Progenitor cell of endocrine pancreas (in vitro differentiated cells): ENCODE data around the gene ABCC1. TPM values are rescaled to one million over a fixed set of nuclear protein-coding genes. Genes with fewer than 3 reads are reported as not detected.

Experiments
- DNase-seq: peaks from one replicate; pipeline ENCODE4 v3.0.0; 2021; ENCODE audit warnings: low spot score; ENCODE audit not compliant: unreplicated experiment
- H3K27ac Mint-ChIP-seq: 2 replicates; pipeline ENCODE4 v1.8.0; 2021; ENCODE audit warnings: mild to moderate bottlenecking, moderate library complexity, mixed read lengths
- H3K27me3 Mint-ChIP-seq: 2 replicates; pipeline ENCODE4 v1.8.0; 2021; ENCODE audit warnings: mixed read lengths
- H3K36me3 Mint-ChIP-seq: 2 replicates; pipeline ENCODE4 v1.8.0; 2022; ENCODE audit warnings: mixed read lengths; ENCODE audit not compliant: insufficient read depth
- H3K4me1 Mint-ChIP-seq: 2 replicates; pipeline ENCODE4 v1.8.0; 2021; ENCODE audit warnings: low read depth, mixed read lengths
- H3K4me3 Mint-ChIP-seq: 2 replicates; pipeline ENCODE4 v1.8.0; 2021; ENCODE audit warnings: low read depth, mild to moderate bottlenecking, moderate library complexity, mixed read lengths
- H3K9me3 Mint-ChIP-seq: 2 replicates; pipeline ENCODE4 v1.8.0; 2021; ENCODE audit warnings: low read depth, mixed read lengths
- total RNA-seq: library from RNA; stranded (reverse); gene quantifications from 2 replicates; pipeline ENCODE4 v1.2.1, GENCODE V29; 2021
- TF ChIP-seq, protein P1 (sequence below): fragments of 200-600 bp; sonication (generic); IDR thresholded peaks from one replicate; pipeline ENCODE4 v1.5.0; 2021; ENCODE audit warnings: antibody characterized with exemption, mild to moderate bottlenecking; ENCODE audit not compliant: unreplicated experiment

ABCC1 gene
- total RNA-seq, 1 donor from 2014 or later = 47.2 TPM

- H3K4me1 Mint-ChIP-seq = peaks cover 21% of the 10 kb centered on the region
- H3K27me3 Mint-ChIP-seq = no peaks in the 10 kb centered on the region
- H3K4me3 Mint-ChIP-seq = no peak overlapping the region
- H3K27ac Mint-ChIP-seq = peak overlapping the region; percentile 27
- TF ChIP-seq, protein P1, sequence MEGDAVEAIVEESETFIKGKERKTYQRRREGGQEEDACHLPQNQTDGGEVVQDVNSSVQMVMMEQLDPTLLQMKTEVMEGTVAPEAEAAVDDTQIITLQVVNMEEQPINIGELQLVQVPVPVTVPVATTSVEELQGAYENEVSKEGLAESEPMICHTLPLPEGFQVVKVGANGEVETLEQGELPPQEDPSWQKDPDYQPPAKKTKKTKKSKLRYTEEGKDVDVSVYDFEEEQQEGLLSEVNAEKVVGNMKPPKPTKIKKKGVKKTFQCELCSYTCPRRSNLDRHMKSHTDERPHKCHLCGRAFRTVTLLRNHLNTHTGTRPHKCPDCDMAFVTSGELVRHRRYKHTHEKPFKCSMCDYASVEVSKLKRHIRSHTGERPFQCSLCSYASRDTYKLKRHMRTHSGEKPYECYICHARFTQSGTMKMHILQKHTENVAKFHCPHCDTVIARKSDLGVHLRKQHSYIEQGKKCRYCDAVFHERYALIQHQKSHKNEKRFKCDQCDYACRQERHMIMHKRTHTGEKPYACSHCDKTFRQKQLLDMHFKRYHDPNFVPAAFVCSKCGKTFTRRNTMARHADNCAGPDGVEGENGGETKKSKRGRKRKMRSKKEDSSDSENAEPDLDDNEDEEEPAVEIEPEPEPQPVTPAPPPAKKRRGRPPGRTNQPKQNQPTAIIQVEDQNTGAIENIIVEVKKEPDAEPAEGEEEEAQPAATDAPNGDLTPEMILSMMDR = no peak
- no peaks in the 10 kb centered on the region for H3K9me3 Mint-ChIP-seq
- no peak for DNase-seq
- H3K36me3 Mint-ChIP-seq = peaks cover 12% of the 10 kb centered on the region
Observed at GRCh38 chr16:16022683-16023064, 73.3 kb downstream of the ABCC1 start.

GRCh38 chr16:16025214-16025968 lies 76.0 kb downstream of the ABCC1 start:
- no peak overlapping the region for H3K4me3 Mint-ChIP-seq
- H3K4me1 Mint-ChIP-seq = peaks cover 30% of the 10 kb centered on the region
- H3K27me3 Mint-ChIP-seq = no peaks in the 10 kb centered on the region
- peak overlapping the region; percentile 37 for H3K27ac Mint-ChIP-seq
- DNase-seq = no peak
- TF ChIP-seq, protein P1 = no peak
- H3K9me3 Mint-ChIP-seq = no peaks in the 10 kb centered on the region
- H3K36me3 Mint-ChIP-seq = peaks cover 3% of the 10 kb centered on the region

DNA sequence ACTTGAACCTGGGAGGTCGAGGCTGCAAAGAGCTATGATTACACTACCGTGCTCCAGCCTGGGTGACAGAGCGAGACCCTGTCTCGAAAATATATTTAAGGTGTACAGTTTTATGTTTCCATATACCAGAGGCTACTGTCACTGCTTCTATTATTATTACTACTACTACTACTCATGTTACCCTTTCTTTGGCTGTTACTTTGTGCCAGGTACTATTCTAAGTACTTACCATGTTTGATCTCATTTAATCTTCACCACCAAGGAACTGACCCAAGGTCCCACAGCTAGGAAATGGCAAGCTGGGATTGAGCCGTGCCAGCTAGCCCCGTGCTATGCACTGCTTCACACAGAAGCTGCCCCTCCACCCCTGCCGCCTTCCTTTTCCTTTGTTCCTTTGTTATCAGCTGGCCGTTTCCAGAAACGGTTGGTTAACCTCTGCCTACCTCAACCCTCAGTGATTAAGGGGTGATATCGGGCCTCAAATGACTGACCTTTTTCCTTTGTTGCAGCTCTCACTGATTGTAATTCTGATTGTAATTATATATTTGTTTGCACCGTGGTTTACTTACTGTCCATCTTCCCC lies 78.4 kb downstream of the ABCC1 start:
- peak overlapping the region; percentile 45 for H3K4me3 Mint-ChIP-seq
- DNase-seq = no peak

DNA sequence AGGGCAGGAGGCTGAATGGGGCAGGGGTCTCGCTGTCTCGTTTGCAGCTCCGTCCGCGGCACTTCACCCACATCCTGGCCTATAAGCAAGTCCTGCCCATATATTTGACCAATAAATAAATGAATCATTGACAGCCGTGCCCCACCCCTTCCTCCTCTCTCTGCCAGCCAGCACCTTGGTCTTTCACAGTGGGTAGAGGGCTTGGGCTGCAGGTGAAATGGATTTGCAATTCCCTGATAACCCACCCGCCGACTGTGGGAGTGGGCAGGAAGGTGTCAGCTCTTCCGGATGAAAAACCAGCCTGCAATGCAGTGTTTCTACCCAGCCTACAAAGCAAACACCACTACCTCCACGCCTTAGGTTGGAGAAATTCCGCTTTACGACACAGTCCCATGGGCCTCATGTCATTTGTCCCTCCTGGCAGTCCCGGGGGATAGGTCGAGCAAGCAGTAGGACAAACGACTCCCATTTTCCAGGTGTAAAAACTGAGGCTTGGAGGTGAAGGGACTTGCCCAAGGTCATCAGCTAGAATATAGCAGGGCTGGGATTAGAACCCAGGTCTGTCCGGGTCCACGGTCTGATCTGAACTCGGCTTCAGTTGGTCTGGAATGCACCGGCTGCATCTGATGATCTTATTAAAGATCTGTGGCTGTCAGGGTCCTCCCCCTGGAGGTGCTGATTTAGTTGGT lies 79.0 kb downstream of the ABCC1 start:
- Mint-ChIP-seq H3K27ac (peak overlapping the region; percentile 96), H3K4me1 (peaks cover 12% of the 10 kb centered on the region), H3K4me3 (peak overlapping the region; percentile 45), H3K9me3 (no peaks in the 10 kb centered on the region), H3K27me3 (no peaks in the 10 kb centered on the region), H3K36me3 (peaks cover 8% of the 10 kb centered on the region)
- DNase-seq = no peak
- TF ChIP-seq, protein P1 = no peak

More for the DNA sequence above, 78.4 kb downstream of the ABCC1 start:
- Mint-ChIP-seq H3K27me3 (no peaks in the 10 kb centered on the region), H3K36me3 (peaks cover 9% of the 10 kb centered on the region), H3K27ac (peak overlapping the region; percentile 96), H3K4me1 (peaks cover 15% of the 10 kb centered on the region), H3K9me3 (no peaks in the 10 kb centered on the region)
- TF ChIP-seq, protein P1 = no peak

- Mint-ChIP-seq H3K4me1 (peaks cover 12% of the 10 kb centered on the region), H3K4me3 (no peak overlapping the region), H3K27me3 (no peaks in the 10 kb centered on the region), H3K27ac (no peak overlapping the region), H3K36me3 (peaks cover 6% of the 10 kb centered on the region), H3K9me3 (no peaks in the 10 kb centered on the region)
- no peak for DNase-seq
- TF ChIP-seq, protein P1 = no peak
Observed at GRCh38 chr16:16029431-16030011, 80.1 kb downstream of the ABCC1 start.
